ENCODE measurements around the gene DESI2. TPM values are rescaled to one million over a fixed set of nuclear protein-coding genes. Genes with fewer than 3 reads are reported as not detected.

The DESI2 gene
- total RNA-seq, 2 experiments from 2014 or later, result 30.4 to 31.1 TPM

DNA sequence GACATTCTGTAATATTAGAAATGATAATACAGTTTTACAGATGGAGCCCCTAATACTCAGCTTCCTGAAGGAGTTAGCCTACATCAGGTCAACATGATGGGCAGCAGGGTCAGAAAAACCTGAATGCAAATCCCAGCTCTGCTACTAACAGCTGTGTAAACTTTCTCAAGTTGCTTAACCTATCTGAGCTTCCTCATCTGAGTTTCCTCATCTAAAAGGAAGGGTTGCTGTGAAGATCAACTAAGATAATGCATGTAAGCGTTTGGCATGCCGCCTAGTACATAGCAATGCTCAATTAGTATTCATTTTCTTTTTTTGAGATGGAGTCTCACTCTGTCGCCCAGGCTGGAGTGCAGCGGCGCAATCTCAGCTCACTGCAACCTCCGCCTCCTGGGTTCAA is 18.4 kb upstream of the DESI2 start:
- no peaks in the 10 kb centered on the region for H3K36me3 Mint-ChIP-seq (ENCODE audit: low read depth)
- POLR2A ChIA-PET, result interaction anchor here (0.6 kb wide), 1 partner anchor 361 kb away, joined by 3 read pairs; no protein-coding TSS in a partner anchor

DNA sequence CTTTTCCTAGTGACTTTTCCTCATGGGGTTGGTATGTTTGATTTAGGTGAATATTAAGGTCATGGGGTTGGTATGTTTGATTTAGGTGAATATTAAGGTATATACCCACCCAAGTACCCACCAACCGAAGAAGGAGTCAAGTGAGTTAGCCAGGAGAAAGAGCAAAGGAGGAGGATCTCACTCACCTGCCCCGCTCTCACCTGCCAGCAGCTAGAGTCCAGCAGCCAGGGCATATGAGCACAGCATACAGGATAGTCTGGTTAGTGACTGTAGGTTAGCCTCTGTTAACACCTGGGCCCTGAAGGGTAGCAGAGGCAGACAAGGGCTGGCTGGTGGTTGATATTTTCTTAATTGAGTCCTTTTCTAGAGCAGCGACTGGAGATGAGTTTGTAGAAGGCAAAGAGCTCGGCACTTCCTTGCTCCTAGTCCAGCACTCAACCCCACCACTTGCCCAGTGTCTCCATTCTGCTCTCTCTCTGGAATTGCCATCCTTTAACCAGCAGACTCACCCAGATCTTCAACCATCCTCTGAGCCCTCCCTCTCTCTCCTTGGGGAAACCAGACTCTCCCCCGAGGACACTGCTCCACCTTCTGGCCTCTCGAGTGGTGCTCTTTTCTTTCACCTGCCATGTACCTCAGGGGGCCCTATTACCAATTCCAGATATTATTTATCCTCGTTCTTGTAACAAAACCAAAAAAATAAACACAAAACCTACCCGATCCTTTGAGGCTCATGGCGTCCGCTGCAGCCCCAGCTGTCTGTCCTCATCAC is 16.3 kb upstream of the DESI2 start:
- no peak for DNase-seq
- TF ChIP-seq CTCF (IDR thresholded peaks at IDR 0.05), result no peak
- Mint-ChIP-seq H3K4me1 (ENCODE audit: low read depth) (no peaks in the 10 kb centered on the region), H3K27me3 (peaks cover 3% of the 10 kb centered on the region), H3K36me3 (ENCODE audit: low read depth) (no peaks in the 10 kb centered on the region), H3K4me3 (no peak overlapping the region), H3K9me3 (no peaks in the 10 kb centered on the region), H3K27ac (no peak overlapping the region)
- ChIA-PET CTCF (interaction anchor here (4.6 kb wide), 1 partner anchor 32 kb away, joined by 17 read pairs; no protein-coding TSS in a partner anchor), POLR2A (interaction anchor here (0.6 to 0.8 kb wide), 2 partner anchors 47 to 218 kb away, joined by 3 read pairs; no protein-coding TSS in a partner anchor)
- intact Hi-C loops (cut with micrococcal nuclease), result no loop called here
- no peak for ATAC-seq

More for the DNA sequence above, 18.4 kb upstream of the DESI2 start:
- DNase-seq (no peak), ATAC-seq (no peak)
- Mint-ChIP-seq H3K9me3 (no peaks in the 10 kb centered on the region), H3K27ac (no peak overlapping the region), H3K4me3 (no peak overlapping the region), H3K27me3 (peaks cover 3% of the 10 kb centered on the region), H3K4me1 (ENCODE audit: low read depth) (no peaks in the 10 kb centered on the region)
- intact Hi-C loops (cut with micrococcal nuclease), result no loop called here
- CTCF ChIA-PET, result interaction anchor here (0.8 kb wide), 1 partner anchor 31 kb away, joined by 4 read pairs; no protein-coding TSS in a partner anchor
- no peak for TF ChIP-seq CTCF (IDR thresholded peaks at IDR 0.05)

- intact Hi-C loops (cut with micrococcal nuclease), result no loop called here
- peaks cover 4% of the 10 kb centered on the region for H3K27me3 Mint-ChIP-seq
- H3K9me3 Mint-ChIP-seq, result no peaks in the 10 kb centered on the region
- CTCF ChIA-PET, result interaction anchor here (1.9 to 4.6 kb wide), 2 partner anchors 14 to 35 kb away, joined by 4 to 17 read pairs; no protein-coding TSS in a partner anchor
- POLR2A ChIA-PET, result no interaction called here
- H3K4me3 Mint-ChIP-seq, result no peak overlapping the region
- no peaks in the 10 kb centered on the region for H3K4me1 Mint-ChIP-seq (ENCODE audit: low read depth)
- ATAC-seq (no peak), DNase-seq (no peak)
- no peaks in the 10 kb centered on the region for H3K36me3 Mint-ChIP-seq (ENCODE audit: low read depth)
- H3K27ac Mint-ChIP-seq, result no peak overlapping the region
- TF ChIP-seq CTCF (IDR thresholded peaks at IDR 0.05), result no peak
Observed at GRCh38 chr1:244639561-244639960, 13.4 kb upstream of the DESI2 start.

GRCh38 chr1:244640917-244641316 is 12.0 kb upstream of the DESI2 start:
- H3K9me3 Mint-ChIP-seq, result no peaks in the 10 kb centered on the region
- intact Hi-C loops (cut with micrococcal nuclease), result no loop called here

More at GRCh38 chr1:244640917-244641316, 12.0 kb upstream of the DESI2 start:
- TF ChIP-seq CTCF (IDR thresholded peaks at IDR 0.05), result no peak
- H3K27ac Mint-ChIP-seq, result no peak overlapping the region
- H3K4me3 Mint-ChIP-seq, result no peak overlapping the region
- ChIA-PET POLR2A (no interaction called here), CTCF (interaction anchor here (4.6 kb wide), 1 partner anchor 37 kb away, joined by 17 read pairs; no protein-coding TSS in a partner anchor)
- peaks cover 4% of the 10 kb centered on the region for H3K27me3 Mint-ChIP-seq
- H3K4me1 Mint-ChIP-seq (ENCODE audit: low read depth), result no peaks in the 10 kb centered on the region
- DNase-seq, result no peak
- no peaks in the 10 kb centered on the region for H3K36me3 Mint-ChIP-seq (ENCODE audit: low read depth)
- ATAC-seq, result no peak

Data from activated CD8-positive, alpha-beta T cell treated with anti-CD3 and anti-CD28 coated beads for 36 hours (primary cell).